Left lung (tissue), 10 donors: ENCODE measurements around the gene GAD1. TPM values are rescaled to one million over a fixed set of nuclear protein-coding genes. Genes with fewer than 3 reads are reported as not detected.
A peak's percentile ranks its signal among the peaks of the same experiment; 100 is the strongest.

Experiments used
- ATAC-seq: fragments of 200-7000 bp; cut with Tn5 transposase; one replicate; pipeline ENCODE4 v1.9.1; 2020; ENCODE audit warnings: moderate library complexity
- DNase-seq, 4 donors: peaks; one replicate each; pipeline ENCODE4 v3.0.0-alpha.2; 2013 to 2020
- H3K27ac ChIP-seq, 2 donors: fragments of 200-600 bp; sonication (generic) in 1 of 2; one replicate each; pipeline versions ENCODE4 v1.5.0 to v1.8.0; 2020 to 2021
- H3K27me3 ChIP-seq, 2 donors: fragments of 200-600 bp; sonication (generic) in 1 of 2; one replicate each; pipeline versions ENCODE4 v1.5.0 to v1.8.0; 2020 to 2021
- H3K36me3 ChIP-seq, 2 donors: fragments of 200-600 bp; sonication (generic) in 1 of 2; one replicate each; pipeline versions ENCODE4 v1.5.0 to v1.8.0; 2020 to 2021
- H3K4me1 ChIP-seq, 2 donors: fragments of 200-600 bp; one replicate each; pipeline ENCODE4 v1.8.0; 2021
- H3K4me3 ChIP-seq, 2 donors: fragments of 200-600 bp; sonication (generic) in 1 of 2; one replicate each; pipeline versions ENCODE4 v1.5.0 to v1.8.0; 2020 to 2021; ENCODE audit warnings: mild to moderate bottlenecking in 1 of 2
- H3K9me3 ChIP-seq, 2 donors: fragments of 200-600 bp; sonication (generic) in 1 of 2; one replicate each; pipeline versions ENCODE4 v1.5.0 to v1.8.0; 2020 to 2021
- CTCF ChIP-seq, 2 donors: fragments of 200-600 bp; sonication (generic) in 1 of 2; IDR thresholded peaks; one replicate each; pipeline versions ENCODE4 v1.5.0 to v1.8.0; 2021; ENCODE audit warnings: antibody characterized with exemption in 2 of 2
- intact Hi-C, 2 donors: fragments of 100-400 bp; cut with DNase I; formaldehyde crosslinking; loops; one replicate each; pipeline versions ENCODE4 v1.11.2 to v1.14.2; 2022
- polyA plus RNA-seq, 6 donors: library from polyadenylated mRNA; unstranded; fragments of 120-200 nt; gene quantifications; one replicate each; pipeline ENCODE4 v1.2.1, GENCODE V29; 2013; ENCODE audit not compliant: insufficient read length in 6 of 6
- total RNA-seq, 2 donors: library from RNA; stranded (reverse); fragmentation: NEBNext Ultra II Directional; extraction: Animal tissue kit (Norgen Biotek cat#: 25700); gene quantifications; one replicate each; pipeline ENCODE4 v1.2.1, GENCODE V29; 2021
- donor health status: DM: no; HTN: yes; CAD: no.
- donor health status: DM: no; HTN: no; CAD: no.

GAD1 gene
- total and polyA plus RNA-seq, 8 donors, result 0.29 to 1.7 (median 1.2) TPM; not detected in 1

- Histone ChIP-seq H3K4me1 (peaks cover 0 to 16% of the 10 kb centered on the region in 2 donors), H3K36me3 (no peaks in the 10 kb centered on the region), H3K27ac (peak overlapping the region in 1 of 2 donors; percentile 6), H3K4me3 (peak overlapping the region in 1 of 2 donors; percentile 61), H3K27me3 (peaks cover 0 to 42% of the 10 kb centered on the region in 2 donors), H3K9me3 (no peaks in the 10 kb centered on the region)
- no peak for DNase-seq
- no peak for TF ChIP-seq CTCF (IDR thresholded peaks at IDR 0.05)
- no peak for ATAC-seq
- intact Hi-C loops, result no loop called here
Observed at GRCh38 chr2:170772295-170772694, 44.4 kb upstream of the GAD1 start.

- no peak overlapping the region for H3K27ac ChIP-seq
- intact Hi-C loops, result no loop called here
- peaks cover 0 to 42% of the 10 kb centered on the region in 2 donors for H3K27me3 ChIP-seq
- DNase-seq, result no peak
- no peak for TF ChIP-seq CTCF (IDR thresholded peaks at IDR 0.05)
- no peak for ATAC-seq
- no peaks in the 10 kb centered on the region for H3K36me3 ChIP-seq
- H3K4me3 ChIP-seq, result no peak overlapping the region
- no peaks in the 10 kb centered on the region for H3K9me3 ChIP-seq
- H3K4me1 ChIP-seq, result peaks cover 0 to 16% of the 10 kb centered on the region in 2 donors
Observed at GRCh38 chr2:170774074-170774473, 42.6 kb upstream of the GAD1 start.

- Histone ChIP-seq H3K9me3 (no peaks in the 10 kb centered on the region), H3K27me3 (peaks cover 0 to 9% of the 10 kb centered on the region in 2 donors), H3K36me3 (no peaks in the 10 kb centered on the region), H3K27ac (peak overlapping the region in 1 of 2 donors; percentile 22), H3K4me1 (no peaks in the 10 kb centered on the region), H3K4me3 (no peak overlapping the region)
- intact Hi-C loops, result no loop called here
- ATAC-seq, result peak; percentile 89
- TF ChIP-seq CTCF (IDR thresholded peaks at IDR 0.05), result no peak
- no peak for DNase-seq
Observed at GRCh38 chr2:170778900-170779299, 37.8 kb upstream of the GAD1 start.

- Histone ChIP-seq H3K27me3 (peaks cover 0 to 9% of the 10 kb centered on the region in 2 donors), H3K9me3 (no peaks in the 10 kb centered on the region), H3K4me1 (no peaks in the 10 kb centered on the region), H3K27ac (peak overlapping the region in 1 of 2 donors; percentile 1), H3K4me3 (no peak overlapping the region), H3K36me3 (no peaks in the 10 kb centered on the region)
- no peak for TF ChIP-seq CTCF (IDR thresholded peaks at IDR 0.05)
- no peak for DNase-seq
- intact Hi-C loops, result no loop called here
- ATAC-seq, result no peak
Observed at GRCh38 chr2:170779304-170779703, 37.4 kb upstream of the GAD1 start.

- DNase-seq (no peak), ATAC-seq (no peak)
- H3K9me3 ChIP-seq, result no peaks in the 10 kb centered on the region
- peaks cover 0 to 6% of the 10 kb centered on the region in 2 donors for H3K27me3 ChIP-seq
- H3K4me3 ChIP-seq, result no peak overlapping the region
- no peak overlapping the region for H3K27ac ChIP-seq
- intact Hi-C loops, result no loop called here
- no peaks in the 10 kb centered on the region for H3K4me1 ChIP-seq
- H3K36me3 ChIP-seq, result no peaks in the 10 kb centered on the region
- no peak for TF ChIP-seq CTCF (IDR thresholded peaks at IDR 0.05)
Observed at GRCh38 chr2:170782673-170783072, 34.0 kb upstream of the GAD1 start.
